ENCODE results near the gene LARGE1.
A peak's percentile ranks its signal among the peaks of the same experiment; 100 is the strongest.

LARGE1 gene

DNA sequence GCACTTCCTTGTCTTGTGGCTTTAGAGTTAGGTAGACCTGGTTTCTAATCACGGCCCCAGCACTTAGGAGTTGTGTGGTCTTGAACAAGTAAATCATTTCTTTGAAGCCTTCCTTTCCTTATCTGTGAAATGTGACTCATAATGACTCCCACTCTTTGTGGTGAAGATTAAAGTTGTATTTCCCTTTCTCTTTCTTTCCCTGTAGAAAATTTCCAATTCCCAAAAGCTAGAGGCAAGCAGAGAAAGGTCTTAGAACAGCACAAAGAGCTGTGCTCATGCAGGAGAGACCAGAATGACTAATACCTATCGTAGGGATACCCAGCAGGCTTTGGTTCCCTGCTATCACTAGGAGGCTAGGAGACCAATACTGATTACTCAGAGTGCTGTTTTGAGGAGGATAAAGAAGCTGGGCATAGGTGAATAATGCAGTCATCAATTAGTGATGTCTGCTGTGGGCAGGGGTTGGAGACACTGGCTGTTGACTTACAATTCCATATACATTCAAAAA is 591.4 kb downstream of the LARGE1 start:
- no peak for DNase-seq

DNA sequence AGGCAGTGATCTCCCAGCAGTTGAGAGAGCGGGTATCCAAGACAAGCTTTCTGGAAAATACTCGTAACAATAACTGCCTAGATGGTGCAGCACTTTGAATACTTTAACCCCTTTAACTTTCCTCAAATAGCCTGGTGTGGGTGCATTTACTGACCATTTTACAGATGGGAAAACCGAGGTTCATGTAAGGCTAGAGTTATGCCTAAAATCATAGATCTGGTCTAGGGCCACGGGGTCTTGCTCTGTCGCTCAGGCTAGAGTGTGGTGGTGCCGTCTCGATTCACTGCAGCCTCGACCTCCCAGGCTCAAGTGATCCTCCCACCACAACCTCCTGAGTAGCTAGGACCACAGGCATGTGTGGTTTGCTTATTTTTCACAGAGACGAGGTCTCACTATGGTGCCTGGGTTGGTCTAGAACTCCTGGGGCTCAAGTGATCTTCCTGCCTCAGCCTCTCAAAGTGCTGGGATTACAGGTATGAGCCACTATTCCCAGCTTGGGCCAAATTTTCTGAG is 592.9 kb downstream of the LARGE1 start:
- no peak for DNase-seq

- DNase-seq, result peak in 2 of 58 donors; percentile 15 to 17
Observed at GRCh38 chr22:33326540-33327295, 593.6 kb downstream of the LARGE1 start.

GRCh38 chr22:33325232-33326004 is 594.9 kb downstream of the LARGE1 start:
- DNase-seq, result no peak

- DNase-seq, result no peak
Observed at GRCh38 chr22:33324228-33324627, 596.0 kb downstream of the LARGE1 start.

- DNase-seq, result no peak
Observed at GRCh38 chr22:33321466-33321865, 598.8 kb downstream of the LARGE1 start.

DNA sequence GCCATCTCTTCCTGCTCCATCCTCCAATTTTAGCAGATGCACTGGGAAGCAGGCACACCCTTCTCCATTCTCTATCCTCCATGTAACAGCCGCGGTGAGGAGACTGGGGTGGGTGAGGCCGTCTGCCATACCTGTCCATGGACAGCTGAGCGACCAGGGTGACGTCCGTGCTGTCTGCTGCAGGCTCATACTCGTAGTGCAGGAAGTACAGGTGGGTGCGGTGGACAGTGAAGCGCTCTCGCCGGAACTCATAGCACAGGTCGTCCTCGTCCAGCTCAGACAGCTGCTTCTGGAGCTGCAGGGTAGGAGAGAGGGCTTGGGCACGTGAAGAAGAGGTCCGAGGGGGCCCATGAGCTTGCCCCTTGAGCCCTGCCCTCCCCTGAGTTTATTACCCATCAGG is 604.3 kb downstream of the LARGE1 start:
- DNase-seq, result no peak

GRCh38 chr22:33315117-33315516 is 605.2 kb downstream of the LARGE1 start:
- DNase-seq, result no peak

GRCh38 chr22:33314316-33314715 is 606.0 kb downstream of the LARGE1 start:
- DNase-seq, result no peak

DNA sequence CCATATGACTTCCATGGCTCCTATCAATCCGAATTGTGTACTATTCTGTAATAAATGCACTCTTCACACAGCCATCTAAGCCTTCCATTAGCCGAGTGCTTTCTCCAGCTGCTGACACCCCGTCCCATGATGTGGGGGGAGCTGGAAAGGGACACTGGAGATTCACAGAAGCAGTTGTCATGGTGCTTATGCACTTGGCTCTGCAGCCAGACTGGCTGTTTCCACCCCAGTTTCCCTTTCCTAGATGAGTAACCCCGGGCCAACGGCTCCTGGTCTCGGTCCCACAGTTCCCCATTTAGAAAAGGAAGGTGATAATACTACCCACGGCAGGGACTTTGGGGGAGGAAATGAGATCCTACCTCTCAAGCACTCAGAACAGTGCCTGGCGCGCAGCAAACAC is 617.2 kb downstream of the LARGE1 start:
- DNase-seq, result peak in 10 of 58 donors; percentile 1 to 22 (median 6)

- no peak for DNase-seq
Observed at GRCh38 chr22:33302549-33302948, 617.7 kb downstream of the LARGE1 start.

DNA sequence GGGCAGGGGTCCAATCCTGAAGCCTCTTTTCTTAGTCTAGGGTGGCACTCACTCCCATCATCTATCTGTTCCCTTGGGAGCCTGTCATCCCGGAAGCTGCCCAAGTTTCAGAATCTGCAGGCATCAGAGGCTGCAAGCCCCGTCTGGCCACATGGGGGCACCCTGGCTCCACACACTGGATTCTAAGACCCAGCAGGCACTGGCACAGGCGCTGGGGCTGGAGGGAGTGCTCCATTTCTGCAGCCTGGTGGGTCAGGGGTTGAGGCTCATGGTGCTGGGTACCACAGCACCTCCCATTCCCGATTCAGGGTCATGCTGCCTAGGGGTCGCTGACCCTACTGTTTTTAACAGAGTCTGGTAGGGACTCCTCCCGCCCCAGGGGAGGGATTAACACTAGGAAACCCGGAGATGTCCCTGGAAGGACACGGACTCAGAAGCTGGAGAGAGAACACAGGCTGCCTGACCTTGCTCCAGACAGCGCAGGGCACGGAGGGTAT is 618.2 kb downstream of the LARGE1 start:
- DNase-seq, result peak; percentile 22 to 93 (median 70)

- DNase-seq, result no peak
Observed at GRCh38 chr22:33300165-33300564, 620.1 kb downstream of the LARGE1 start.

DNA sequence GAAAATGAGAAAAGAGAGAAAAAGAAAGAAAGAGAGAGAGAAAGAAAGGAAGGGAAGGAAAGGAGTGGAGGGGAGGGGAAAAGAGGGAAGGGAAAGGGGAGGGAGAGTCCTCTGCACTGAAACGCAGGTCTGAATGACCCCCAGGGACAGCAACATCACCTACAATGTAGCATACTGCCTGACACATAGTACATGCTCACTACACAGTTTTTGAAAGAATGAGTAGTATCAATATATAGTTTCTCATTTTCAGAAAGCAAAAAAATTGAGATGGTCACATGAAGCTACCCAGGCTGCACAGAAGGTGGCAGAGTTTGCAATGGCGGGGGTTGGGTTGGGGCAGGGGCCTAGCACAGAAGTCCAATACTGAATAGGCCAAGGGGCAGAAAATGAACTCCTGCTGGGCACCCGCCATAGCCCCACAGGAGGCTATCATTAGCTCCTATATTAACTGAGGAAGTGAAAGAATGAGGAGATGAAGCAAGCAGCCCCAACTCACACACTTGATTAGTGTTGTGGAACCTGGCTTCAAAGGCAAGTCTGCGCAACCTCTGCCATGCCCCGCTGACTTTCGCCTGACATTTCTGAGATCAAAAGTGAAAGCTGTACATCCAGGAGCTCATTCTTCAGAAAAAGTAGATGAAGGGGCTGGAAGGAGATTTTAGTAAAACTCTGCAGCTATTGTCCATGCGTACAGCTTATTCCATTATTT is 620.9 kb downstream of the LARGE1 start:
- DNase-seq, result no peak

DNA sequence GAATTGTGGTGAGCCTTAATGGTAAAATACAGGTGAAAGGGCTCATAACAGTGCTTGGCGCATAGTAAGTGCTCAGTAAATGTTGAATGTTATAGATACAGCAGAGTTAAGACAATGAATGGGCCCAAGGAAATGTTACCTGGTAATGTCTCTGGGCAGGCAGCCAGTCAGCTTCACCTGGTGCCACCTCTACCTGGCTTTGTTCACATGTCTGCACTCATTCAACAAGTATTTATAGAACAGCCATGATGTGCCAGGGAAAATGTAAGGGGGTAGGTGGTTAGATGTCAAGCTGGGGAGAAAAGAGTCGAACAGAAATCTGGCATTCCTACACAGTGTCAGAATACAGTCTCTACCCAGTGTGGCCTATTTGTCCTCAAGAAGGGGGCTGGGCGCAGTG is 623.3 kb downstream of the LARGE1 start:
- no peak for DNase-seq

DNA sequence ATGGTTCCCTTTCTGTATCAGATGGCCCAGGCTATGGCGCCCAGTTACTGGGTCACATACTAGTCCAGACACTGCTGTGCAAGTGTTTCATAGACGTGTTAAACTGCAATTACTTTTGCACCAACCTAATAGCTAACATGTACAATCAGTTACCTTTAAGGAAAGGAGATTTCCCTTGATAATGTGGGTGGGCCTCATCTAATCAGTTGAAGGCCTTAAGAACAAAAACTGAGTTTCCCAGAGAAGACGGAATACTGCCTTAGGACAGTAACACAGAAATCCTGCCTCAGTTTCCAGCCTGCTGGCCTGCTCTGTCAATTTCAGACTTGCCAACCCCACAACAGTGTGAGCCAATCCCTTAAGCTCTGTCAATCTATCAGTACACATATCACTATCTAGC is 632.2 kb downstream of the LARGE1 start:
- no peak for DNase-seq

DNA sequence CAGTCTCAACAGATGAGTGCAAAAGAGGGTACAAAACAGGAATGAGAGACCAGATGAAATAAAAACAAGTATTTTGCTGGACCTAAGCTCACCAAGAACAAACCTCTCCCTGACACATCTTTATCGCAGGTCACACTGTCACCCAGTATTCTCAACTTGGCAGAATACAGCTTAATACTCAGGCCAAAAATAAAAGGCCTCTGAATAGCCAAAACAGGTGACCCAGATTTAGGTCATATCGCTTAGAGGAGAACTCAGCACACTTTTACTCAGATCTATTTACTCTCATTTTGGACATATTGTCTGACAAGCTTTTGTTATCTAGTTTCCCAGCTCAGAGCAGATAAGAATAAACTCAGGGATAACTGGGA is 645.2 kb downstream of the LARGE1 start:
- no peak for DNase-seq

- DNase-seq, result no peak
Observed at GRCh38 chr22:33274214-33275072, 645.8 kb downstream of the LARGE1 start.

DNA sequence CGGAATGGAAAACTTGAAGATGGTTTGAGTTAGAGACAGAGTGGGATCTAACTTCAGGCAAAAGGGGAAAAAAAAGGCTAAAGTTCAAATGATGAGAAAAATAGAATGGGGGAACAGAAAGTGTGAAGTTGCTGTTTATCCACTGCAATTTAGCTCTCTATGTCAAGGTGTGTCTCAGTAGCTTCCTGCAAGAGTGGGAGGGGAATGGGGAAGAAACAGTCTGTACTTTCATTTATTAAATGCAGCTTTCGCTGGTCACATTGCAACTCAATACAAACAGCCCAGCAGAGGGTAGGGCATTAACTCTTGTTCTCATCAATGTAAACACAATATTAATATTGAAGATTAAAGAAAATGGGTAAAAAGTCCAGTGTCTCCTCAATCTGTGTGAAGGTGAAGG is 647.4 kb downstream of the LARGE1 start:
- no peak for DNase-seq

GRCh38 chr22:33272180-33272579 is 648.1 kb downstream of the LARGE1 start:
- DNase-seq, result no peak

Measured in anterior cingulate cortex (tissue), 58 donors.